Measurements from ENCODE around the gene ANKRD11. TPM values are rescaled to one million over a fixed set of nuclear protein-coding genes. Genes with fewer than 3 reads are reported as not detected.
"Not testable (repeated sequence)": the region's sequence is repeated elsewhere in the genome, so short reads cannot be mapped to it uniquely, and the experiment has no call there.

The ANKRD11 gene
- total RNA-seq, 2 experiments from 2014 or later: 157 to 175 TPM

DNA sequence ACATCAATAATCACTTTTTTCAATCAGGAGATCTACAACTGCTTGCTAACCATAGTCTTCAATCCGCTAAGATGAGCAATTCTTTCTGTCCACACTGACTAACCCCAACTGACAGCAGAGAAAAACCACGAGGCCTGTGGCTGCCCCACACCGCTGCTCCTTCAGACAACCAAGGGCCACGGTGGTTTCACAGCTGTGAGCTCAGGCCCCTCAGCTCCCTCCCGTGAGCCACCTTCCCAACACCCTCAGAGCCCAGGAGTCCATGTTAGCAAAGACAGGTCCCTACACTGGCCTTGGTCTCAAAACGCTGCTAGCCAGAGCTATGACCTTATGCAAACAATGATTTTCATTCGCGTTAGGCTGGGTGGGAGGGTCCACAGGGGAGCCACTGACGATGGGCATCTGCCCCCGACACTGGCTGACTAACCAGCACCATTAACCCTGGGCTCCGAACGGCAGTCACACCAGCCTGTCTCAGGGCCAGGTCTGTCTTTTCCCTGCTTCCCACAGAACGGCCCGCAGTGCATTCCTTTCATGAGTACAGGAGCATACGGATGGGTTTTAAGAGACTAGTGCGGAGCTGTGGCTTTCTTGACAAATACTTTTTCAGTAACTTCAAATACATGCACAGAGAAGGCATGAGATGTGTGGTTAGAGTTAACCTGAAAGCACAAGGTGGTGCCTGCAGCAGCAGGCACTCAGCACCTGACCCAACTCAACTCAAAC is 67.3 kb downstream of the ANKRD11 start:
- CTCF ChIA-PET: interaction anchor here (1.0 to 1.1 kb wide), 2 partner anchors 65 to 134 kb away, joined by 3 read pairs; no protein-coding TSS in a partner anchor
- Mint-ChIP-seq H3K27ac (peak overlapping the region; percentile 78), H3K36me3 (ENCODE audit: low read depth) (peaks cover 48% of the 10 kb centered on the region), H3K4me3 (peak overlapping the region; percentile 52), H3K4me1 (ENCODE audit: low read depth) (peaks cover 79% of the 10 kb centered on the region), H3K9me3 (ENCODE audit: insufficient read depth) (no peaks in the 10 kb centered on the region), H3K27me3 (ENCODE audit: low read depth) (no peaks in the 10 kb centered on the region)
- peak; percentile 74 for DNase-seq
- POLR2A ChIA-PET: interaction anchor here (0.8 to 1.4 kb wide), 2 partner anchors 19 to 66 kb away, joined by 3 read pairs; no protein-coding TSS in a partner anchor
- peak; percentile 81 for ATAC-seq

DNA sequence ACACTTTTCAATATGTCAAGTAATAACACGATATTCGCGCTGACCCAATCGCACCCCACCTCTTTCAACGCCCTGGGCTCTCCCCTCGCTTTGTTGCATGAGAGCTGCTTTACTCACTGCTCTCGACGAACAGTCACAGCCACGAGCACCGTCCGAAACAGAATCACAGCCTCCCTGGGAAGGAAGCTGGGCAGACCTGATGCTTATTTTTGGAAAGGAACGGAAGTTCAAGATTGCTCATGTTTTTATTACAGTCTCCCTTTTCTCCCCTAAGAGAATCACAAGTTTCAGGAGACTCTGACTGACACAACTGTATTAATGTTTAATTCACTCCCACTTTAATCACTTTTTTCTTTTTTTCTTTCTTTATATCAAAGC is 67.8 kb downstream of the ANKRD11 start:
- peaks cover 53% of the 10 kb centered on the region for H3K36me3 Mint-ChIP-seq (ENCODE audit: low read depth)
- peak overlapping the region; percentile 78 for H3K27ac Mint-ChIP-seq
- CTCF ChIA-PET: interaction anchor here (1.0 to 1.1 kb wide), 2 partner anchors 65 to 133 kb away, joined by 3 read pairs; no protein-coding TSS in a partner anchor
- DNase-seq (peak; percentile 38), ATAC-seq (peak; percentile 40)
- H3K27me3 Mint-ChIP-seq (ENCODE audit: low read depth): no peaks in the 10 kb centered on the region
- peak overlapping the region; percentile 52 for H3K4me3 Mint-ChIP-seq
- POLR2A ChIA-PET: interaction anchor here (0.8 to 1.4 kb wide), 2 partner anchors 19 to 66 kb away, joined by 3 read pairs; no protein-coding TSS in a partner anchor
- H3K4me1 Mint-ChIP-seq (ENCODE audit: low read depth): peaks cover 83% of the 10 kb centered on the region
- H3K9me3 Mint-ChIP-seq (ENCODE audit: insufficient read depth): no peaks in the 10 kb centered on the region

DNA sequence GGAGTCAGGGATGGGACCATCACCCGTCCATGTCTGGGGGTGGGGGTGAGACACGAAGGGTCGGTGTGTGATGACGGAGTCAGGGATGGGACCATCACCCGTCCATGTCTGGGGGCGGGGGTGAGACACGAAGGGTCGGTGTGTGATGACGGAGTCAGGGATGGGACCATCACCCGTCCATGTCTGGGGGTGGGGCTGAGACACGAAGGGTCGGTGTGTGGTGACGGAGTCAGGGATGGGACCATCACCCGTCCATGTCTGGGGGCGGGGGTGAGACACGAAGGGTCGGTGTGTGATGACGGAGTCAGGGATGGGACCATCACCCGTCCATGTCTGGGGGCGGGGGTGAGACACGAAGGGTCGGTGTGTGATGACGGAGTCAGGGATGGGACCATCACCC is 69.1 kb downstream of the ANKRD11 start:
- CTCF ChIA-PET: interaction anchor here (0.9 kb wide), 1 partner anchor 11 kb away, joined by 3 read pairs; no protein-coding TSS in a partner anchor
- DNase-seq; H3K9me3 Mint-ChIP-seq (ENCODE audit: insufficient read depth); ATAC-seq; H3K27me3 Mint-ChIP-seq (ENCODE audit: low read depth); H3K27ac Mint-ChIP-seq; H3K4me3 Mint-ChIP-seq: not testable (repeated sequence)
- H3K36me3 Mint-ChIP-seq (ENCODE audit: low read depth): peaks cover 54% of the 10 kb centered on the region
- H3K4me1 Mint-ChIP-seq (ENCODE audit: low read depth): peaks cover 81% of the 10 kb centered on the region
- POLR2A ChIA-PET: interaction anchor here (0.6 to 0.7 kb wide), 2 partner anchors 15 to 82 kb away, joined by 3 to 4 read pairs; no protein-coding TSS in a partner anchor

DNA sequence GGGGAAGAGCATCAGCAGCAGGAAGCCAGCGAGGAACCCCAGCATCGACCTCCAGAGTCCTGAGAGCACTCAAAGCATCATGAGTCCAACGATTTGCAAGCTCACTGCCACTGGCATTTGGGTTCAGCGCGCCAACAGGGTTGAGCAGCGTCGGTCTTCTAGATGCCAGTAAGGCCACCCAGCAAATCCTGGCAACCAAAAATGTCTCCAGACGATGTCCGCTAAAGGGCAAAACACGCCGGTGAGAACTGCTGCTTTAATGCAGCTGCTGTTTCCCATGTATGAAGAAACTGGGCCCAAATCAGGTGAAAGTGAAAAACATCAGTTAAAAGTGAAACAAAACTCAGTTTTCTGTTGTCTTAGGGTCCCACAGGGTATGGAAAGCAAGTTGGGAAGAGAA is 70.2 kb downstream of the ANKRD11 start:
- no peak for ATAC-seq
- no peak overlapping the region for H3K4me3 Mint-ChIP-seq
- no peaks in the 10 kb centered on the region for H3K27me3 Mint-ChIP-seq (ENCODE audit: low read depth)
- H3K36me3 Mint-ChIP-seq (ENCODE audit: low read depth): peaks cover 49% of the 10 kb centered on the region
- no peak for DNase-seq
- H3K4me1 Mint-ChIP-seq (ENCODE audit: low read depth): peaks cover 74% of the 10 kb centered on the region
- H3K27ac Mint-ChIP-seq: peak overlapping the region; percentile 25
- H3K9me3 Mint-ChIP-seq (ENCODE audit: insufficient read depth): no peaks in the 10 kb centered on the region
- ChIA-PET CTCF (interaction anchor here (0.9 to 1.1 kb wide), 2 partner anchors 9 to 15 kb away, joined by 3 read pairs; no protein-coding TSS in a partner anchor), POLR2A (interaction anchor here (0.9 to 1.0 kb wide), 3 partner anchors 15 to 64 kb away, joined by 3 to 4 read pairs (median 3); no protein-coding TSS in a partner anchor)

DNA sequence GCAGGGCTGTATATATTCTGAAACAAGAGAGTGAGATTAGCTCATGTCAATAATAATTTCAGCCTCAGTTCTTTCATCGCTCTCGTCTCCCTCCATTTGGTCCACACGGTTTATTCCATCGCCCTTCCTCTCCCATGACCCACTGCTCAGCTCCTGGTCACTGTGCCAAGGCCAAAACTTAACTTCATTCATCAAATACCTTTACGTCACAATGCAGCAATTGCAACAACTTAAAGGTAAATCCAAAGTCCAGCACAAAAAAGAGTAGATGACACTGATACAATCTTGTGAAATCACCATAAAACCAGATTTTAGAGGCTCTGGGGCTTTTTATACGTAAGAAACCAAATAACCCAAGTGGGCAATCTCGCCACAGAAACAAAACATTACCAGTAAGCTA is 72.0 kb downstream of the ANKRD11 start:
- H3K27ac Mint-ChIP-seq: peak overlapping the region; percentile 17
- ChIA-PET POLR2A (no interaction called here), CTCF (no interaction called here)
- no peak for ATAC-seq
- H3K36me3 Mint-ChIP-seq (ENCODE audit: low read depth): peaks cover 46% of the 10 kb centered on the region
- peaks cover 71% of the 10 kb centered on the region for H3K4me1 Mint-ChIP-seq (ENCODE audit: low read depth)
- DNase-seq: no peak
- no peaks in the 10 kb centered on the region for H3K9me3 Mint-ChIP-seq (ENCODE audit: insufficient read depth)
- no peaks in the 10 kb centered on the region for H3K27me3 Mint-ChIP-seq (ENCODE audit: low read depth)
- no peak overlapping the region for H3K4me3 Mint-ChIP-seq

DNA sequence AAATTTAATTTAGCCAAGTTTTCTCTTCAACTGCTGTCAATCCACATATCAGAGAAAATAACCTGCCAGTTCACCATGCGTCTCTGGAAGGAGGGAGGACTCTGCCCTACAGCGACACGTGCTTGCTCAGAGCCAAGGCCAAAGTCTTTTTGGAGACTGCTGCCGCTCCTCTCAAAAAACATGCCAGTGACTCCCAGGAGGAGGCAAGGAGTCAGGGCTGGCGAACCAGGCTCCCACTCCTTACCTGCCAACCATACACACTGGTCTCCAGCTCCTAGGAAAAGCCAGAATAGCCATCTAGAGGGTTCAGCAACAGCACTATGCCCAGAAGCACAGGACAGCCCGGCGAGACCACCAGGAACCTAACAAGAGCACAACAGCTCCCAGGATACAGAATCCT is 73.0 kb downstream of the ANKRD11 start:
- H3K36me3 Mint-ChIP-seq (ENCODE audit: low read depth): peaks cover 42% of the 10 kb centered on the region
- peak overlapping the region; percentile 39 for H3K27ac Mint-ChIP-seq

DNA sequence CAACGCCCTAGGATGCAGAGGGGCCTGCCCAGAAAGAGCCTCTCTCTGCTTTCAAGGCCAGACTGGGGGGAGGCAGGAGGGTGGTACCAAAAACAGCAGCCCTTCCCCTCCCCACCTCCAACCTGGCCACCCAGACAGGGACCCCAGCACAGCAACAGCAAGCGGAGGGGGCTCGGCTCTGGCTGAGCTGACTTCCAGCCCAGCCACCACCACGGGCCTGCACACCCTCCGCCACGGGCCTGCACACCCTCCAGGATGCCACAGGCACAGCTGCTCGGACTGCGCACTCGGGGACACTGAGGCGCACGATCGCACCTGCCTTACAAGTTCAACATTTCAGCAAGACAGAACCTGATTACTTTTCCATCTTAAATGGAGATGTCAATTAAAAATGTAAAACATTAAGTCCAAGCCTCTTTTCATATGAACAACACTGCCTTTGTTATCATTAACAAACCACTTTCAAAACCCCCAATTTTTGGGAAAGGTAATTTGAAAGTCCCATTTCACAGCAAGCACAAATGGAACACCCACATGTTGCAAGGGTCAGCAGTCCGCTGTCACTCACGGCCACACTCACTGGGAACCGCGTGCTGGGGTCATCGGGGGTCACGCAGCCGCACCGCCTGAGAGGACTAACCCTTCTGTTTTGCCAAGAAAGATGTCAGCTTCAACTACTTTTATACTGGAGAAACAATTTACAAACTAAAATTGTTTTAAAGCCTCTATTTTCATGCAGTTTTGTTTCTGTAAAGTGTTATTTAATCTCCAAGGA is 76.4 kb downstream of the ANKRD11 start:
- H3K9me3 Mint-ChIP-seq (ENCODE audit: insufficient read depth): no peaks in the 10 kb centered on the region
- no peaks in the 10 kb centered on the region for H3K27me3 Mint-ChIP-seq (ENCODE audit: low read depth)
- no peak for ATAC-seq
- no peak overlapping the region for H3K4me3 Mint-ChIP-seq
- DNase-seq: no peak
- H3K36me3 Mint-ChIP-seq (ENCODE audit: low read depth): peaks cover 34% of the 10 kb centered on the region
- ChIA-PET POLR2A (no interaction called here), CTCF (no interaction called here)
- peaks cover 73% of the 10 kb centered on the region for H3K4me1 Mint-ChIP-seq (ENCODE audit: low read depth)
- peak overlapping the region; percentile 39 for H3K27ac Mint-ChIP-seq

More for the DNA sequence above, 73.0 kb downstream of the ANKRD11 start:
- Mint-ChIP-seq H3K4me3 (no peak overlapping the region), H3K27me3 (ENCODE audit: low read depth) (no peaks in the 10 kb centered on the region), H3K4me1 (ENCODE audit: low read depth) (peaks cover 69% of the 10 kb centered on the region), H3K9me3 (ENCODE audit: insufficient read depth) (no peaks in the 10 kb centered on the region)
- ChIA-PET POLR2A (no interaction called here), CTCF (interaction anchor here (0.9 kb wide), 1 partner anchor 39 kb away, joined by 3 read pairs; no protein-coding TSS in a partner anchor)
- ATAC-seq (no peak), DNase-seq (no peak)

DNA sequence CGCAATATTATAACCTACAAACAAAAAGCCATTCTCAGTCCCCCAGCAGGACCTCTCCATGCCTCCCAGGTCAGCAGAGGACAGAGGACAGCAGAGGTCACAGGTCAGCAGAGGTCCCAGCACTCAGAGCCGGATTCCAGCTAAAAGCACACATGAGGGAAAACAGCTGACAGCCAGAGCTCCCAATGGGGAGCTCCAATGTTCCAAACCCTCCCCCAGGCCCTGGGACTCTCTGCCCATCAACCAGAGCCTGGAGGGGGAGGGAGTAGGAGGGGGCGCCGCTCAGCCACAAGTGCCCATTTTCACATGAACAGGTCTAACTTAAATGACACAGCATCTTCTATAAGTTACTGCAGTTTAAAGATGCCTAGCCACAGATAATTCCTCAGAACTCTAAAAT is 77.5 kb downstream of the ANKRD11 start:
- ATAC-seq (no peak), DNase-seq (no peak)
- Mint-ChIP-seq H3K27me3 (ENCODE audit: low read depth) (no peaks in the 10 kb centered on the region), H3K9me3 (ENCODE audit: insufficient read depth) (no peaks in the 10 kb centered on the region), H3K36me3 (ENCODE audit: low read depth) (peaks cover 29% of the 10 kb centered on the region), H3K4me3 (no peak overlapping the region), H3K4me1 (ENCODE audit: low read depth) (peaks cover 78% of the 10 kb centered on the region), H3K27ac (peak overlapping the region; percentile 34)
- ChIA-PET CTCF (no interaction called here), POLR2A (interaction anchor here (0.6 kb wide), 1 partner anchor 76 kb away, joined by 3 read pairs; no protein-coding TSS in a partner anchor)

DNA sequence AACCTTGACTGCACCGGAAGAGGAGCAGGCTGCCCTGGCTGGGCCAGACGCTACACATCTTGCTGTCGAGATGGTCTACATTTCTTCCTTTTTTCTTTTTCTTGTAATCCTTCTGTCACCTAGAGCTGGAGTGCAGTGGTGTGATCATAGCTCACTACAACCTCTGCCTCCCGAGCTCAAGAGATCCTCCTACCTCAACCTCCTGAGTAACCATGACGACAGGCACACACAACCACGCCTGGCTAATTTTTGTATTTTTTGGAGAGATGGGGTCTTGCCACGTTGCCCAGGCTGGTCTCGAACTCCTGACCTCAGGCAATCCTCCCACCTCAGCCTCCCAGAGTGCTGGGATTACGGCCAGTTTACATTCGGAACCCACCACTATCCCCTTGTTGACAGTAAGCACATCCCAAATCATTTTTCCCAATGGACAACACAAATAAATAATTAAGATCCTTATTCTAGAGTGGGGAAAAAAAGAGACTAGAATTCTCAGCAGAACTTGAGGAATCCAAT is 79.0 kb downstream of the ANKRD11 start:
- H3K9me3 Mint-ChIP-seq (ENCODE audit: insufficient read depth): no peaks in the 10 kb centered on the region
- H3K4me1 Mint-ChIP-seq (ENCODE audit: low read depth): peaks cover 81% of the 10 kb centered on the region
- no peaks in the 10 kb centered on the region for H3K27me3 Mint-ChIP-seq (ENCODE audit: low read depth)
- no peak overlapping the region for H3K4me3 Mint-ChIP-seq
- ChIA-PET CTCF (interaction anchor here (0.9 to 1.7 kb wide), 5 partner anchors 9 to 77 kb away, joined by 3 to 7 read pairs (median 4); no protein-coding TSS in a partner anchor), POLR2A (no interaction called here)
- DNase-seq: no peak
- peak overlapping the region; percentile 83 for H3K27ac Mint-ChIP-seq
- no peak for ATAC-seq
- H3K36me3 Mint-ChIP-seq (ENCODE audit: low read depth): peaks cover 17% of the 10 kb centered on the region

DNA sequence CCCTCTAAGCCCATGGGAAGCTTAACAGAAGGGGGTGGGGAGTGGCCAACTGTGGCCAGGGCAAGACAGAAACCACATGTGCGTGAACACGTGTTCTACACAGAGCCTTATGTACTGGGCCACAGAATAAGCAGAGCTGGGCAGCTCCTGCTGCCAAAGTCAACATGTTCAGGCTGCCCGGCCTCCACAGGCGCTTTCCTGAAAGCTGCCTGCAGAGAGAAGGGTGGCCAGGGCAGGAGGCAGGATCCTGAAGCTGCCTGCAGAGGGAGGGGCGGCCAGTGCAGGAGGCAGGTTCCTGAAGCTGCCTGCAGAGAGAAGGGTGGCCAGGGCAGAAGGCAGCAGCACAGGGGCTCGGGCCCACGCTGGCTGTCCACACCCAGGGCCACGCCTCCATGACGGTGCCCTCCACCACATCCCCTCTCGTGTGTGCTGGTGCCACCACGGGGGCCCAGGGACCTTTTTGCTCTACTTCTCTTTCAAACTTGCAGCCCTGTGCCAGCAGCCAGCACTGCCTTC is 79.5 kb downstream of the ANKRD11 start:
- POLR2A ChIA-PET: interaction anchor here (0.6 to 0.7 kb wide), 3 partner anchors 25 to 314 kb away, joined by 3 read pairs; no protein-coding TSS in a partner anchor
- Mint-ChIP-seq H3K27ac (peak overlapping the region; percentile 83), H3K4me3 (no peak overlapping the region), H3K9me3 (ENCODE audit: insufficient read depth) (no peaks in the 10 kb centered on the region), H3K27me3 (ENCODE audit: low read depth) (no peaks in the 10 kb centered on the region), H3K36me3 (ENCODE audit: low read depth) (peaks cover 15% of the 10 kb centered on the region), H3K4me1 (ENCODE audit: low read depth) (peaks cover 83% of the 10 kb centered on the region)
- CTCF ChIA-PET: interaction anchor here (0.9 to 1.7 kb wide), 6 partner anchors 10 to 78 kb away, joined by 3 to 7 read pairs (median 4); no protein-coding TSS in a partner anchor
- peak; percentile 48 for DNase-seq
- ATAC-seq: peak; percentile 20

DNA sequence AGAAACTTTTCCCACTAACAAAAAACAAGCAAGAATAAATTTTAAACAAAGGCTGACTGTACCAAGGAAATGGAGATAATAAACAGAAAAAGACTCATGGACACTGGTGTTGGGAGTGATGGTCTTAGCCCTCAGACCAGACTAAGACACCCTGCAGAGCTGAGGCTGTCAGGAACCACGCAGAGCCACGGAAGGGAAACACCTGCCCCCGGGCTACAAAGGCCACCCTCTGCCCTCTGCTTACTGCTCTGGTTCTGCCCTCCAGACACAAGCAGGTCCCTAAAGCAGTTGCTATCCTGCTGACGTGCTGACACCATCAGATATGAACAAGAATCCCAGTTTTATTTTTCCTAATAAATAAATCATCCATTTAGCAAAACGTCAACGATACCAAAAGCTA is 80.0 kb downstream of the ANKRD11 start:
- H3K4me1 Mint-ChIP-seq (ENCODE audit: low read depth): peaks cover 86% of the 10 kb centered on the region
- no peak overlapping the region for H3K4me3 Mint-ChIP-seq
- DNase-seq (no peak), ATAC-seq (no peak)
- ChIA-PET CTCF (interaction anchor here (1.0 to 2.2 kb wide), 6 partner anchors 10 to 78 kb away, joined by 3 to 7 read pairs (median 4); no protein-coding TSS in a partner anchor), POLR2A (interaction anchor here (0.6 to 0.7 kb wide), 3 partner anchors 26 to 314 kb away, joined by 3 read pairs; no protein-coding TSS in a partner anchor)
- no peaks in the 10 kb centered on the region for H3K27me3 Mint-ChIP-seq (ENCODE audit: low read depth)
- H3K9me3 Mint-ChIP-seq (ENCODE audit: insufficient read depth): no peaks in the 10 kb centered on the region
- H3K36me3 Mint-ChIP-seq (ENCODE audit: low read depth): peaks cover 15% of the 10 kb centered on the region
- peak overlapping the region; percentile 78 for H3K27ac Mint-ChIP-seq

Data from activated CD8-positive, alpha-beta T cell treated with anti-CD3 and anti-CD28 coated beads, Interleukin-2, amount 10 ng/mL, durations not matched to agents 7 days and 5 days (primary cell).